ENCODE data around the gene EMC6.

DNA sequence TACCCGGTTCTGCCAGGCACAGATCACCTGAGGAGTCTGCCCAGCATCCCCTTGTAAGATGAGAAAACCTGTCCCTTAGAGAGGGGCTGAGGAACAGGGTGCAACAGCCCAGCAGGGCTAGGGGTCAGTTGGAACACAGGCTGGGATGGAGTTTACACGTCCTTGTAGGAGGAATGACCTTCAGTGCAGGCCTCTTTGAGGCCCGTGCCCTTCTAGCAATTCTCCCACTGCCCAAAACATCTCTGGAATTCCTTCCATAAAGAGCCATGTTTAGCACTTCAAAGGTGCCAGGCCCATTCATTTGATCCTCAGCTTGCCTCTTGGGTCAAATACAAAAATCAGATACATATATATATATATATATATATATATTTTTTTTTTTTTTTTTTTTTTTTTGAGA lies 27.6 kb upstream of the EMC6 start:
- TF ChIP-seq CTCF (conservative IDR thresholded peaks at IDR 0.05; ENCODE audit: low read depth, low read length) (no peak), CEBPB (IDR thresholded peaks at IDR 0.05; ENCODE audit: low read depth, low read length) (no peak)
